ENCODE results near the gene RAB31.
"Not testable (repeated sequence)": the region's sequence is repeated elsewhere in the genome, so short reads cannot be mapped to it uniquely, and the experiment has no call there.

RAB31 gene

GRCh38 chr18:9898792-9899549 lies 190.9 kb downstream of the RAB31 start:
- no peak for DNase-seq (ENCODE audit: extremely low spot score)
- POLR2A ChIA-PET = no interaction called here

GRCh38 chr18:9899550-9899930 lies 191.4 kb downstream of the RAB31 start:
- CTCF ChIA-PET; DNase-seq (ENCODE audit: extremely low spot score); POLR2A ChIA-PET: not testable (repeated sequence)

More at GRCh38 chr18:9898792-9899549, 190.9 kb downstream of the RAB31 start:
- CTCF ChIA-PET = no interaction called here
- no peak for TF ChIP-seq CTCF (IDR thresholded peaks at IDR 0.05; ENCODE audit: control extremely low read depth, extremely low read depth, low read depth, missing control alignments)

- no peak for TF ChIP-seq CTCF (IDR thresholded peaks at IDR 0.05; ENCODE audit: control extremely low read depth, extremely low read depth, low read depth, missing control alignments)
- CTCF ChIA-PET = no interaction called here
- POLR2A ChIA-PET = no interaction called here
- no peak for DNase-seq (ENCODE audit: extremely low spot score)
These were observed 192.6 kb downstream of the RAB31 start for GRCh38 chr18:9900699-9901098.

GRCh38 chr18:9901377-9901776 lies 193.3 kb downstream of the RAB31 start:
- ChIA-PET CTCF (no interaction called here), POLR2A (no interaction called here)
- no peak for DNase-seq (ENCODE audit: extremely low spot score)
- no peak for TF ChIP-seq CTCF (IDR thresholded peaks at IDR 0.05; ENCODE audit: control extremely low read depth, extremely low read depth, low read depth, missing control alignments)

GRCh38 chr18:9902264-9902663 lies 194.2 kb downstream of the RAB31 start:
- CTCF ChIA-PET, POLR2A ChIA-PET: not testable (repeated sequence)

GRCh38 chr18:9902832-9903231 lies 194.7 kb downstream of the RAB31 start:
- no peak for DNase-seq (ENCODE audit: extremely low spot score)
- ChIA-PET POLR2A (no interaction called here), CTCF (no interaction called here)
- TF ChIP-seq CTCF (IDR thresholded peaks at IDR 0.05; ENCODE audit: control extremely low read depth, extremely low read depth, low read depth, missing control alignments) = no peak

More at GRCh38 chr18:9902264-9902663, 194.2 kb downstream of the RAB31 start:
- DNase-seq (ENCODE audit: extremely low spot score) = not testable (repeated sequence)

GRCh38 chr18:9905401-9905922 lies 197.4 kb downstream of the RAB31 start:
- POLR2A ChIA-PET = no interaction called here
- CTCF ChIA-PET = no interaction called here
- no peak for TF ChIP-seq CTCF (IDR thresholded peaks at IDR 0.05; ENCODE audit: control extremely low read depth, extremely low read depth, low read depth, missing control alignments)
- no peak for DNase-seq (ENCODE audit: extremely low spot score)

- ChIA-PET CTCF (no interaction called here), POLR2A (no interaction called here)
- DNase-seq (ENCODE audit: extremely low spot score) = no peak
- no peak for TF ChIP-seq CTCF (IDR thresholded peaks at IDR 0.05; ENCODE audit: control extremely low read depth, extremely low read depth, low read depth, missing control alignments)
These were observed 198.4 kb downstream of the RAB31 start for GRCh38 chr18:9906481-9906880.
